HL-60/S4 (cell line): ENCODE measurements around the gene SLC10A3.

Source experiments
- in situ Hi-C: fragments of 300-500 bp; cut with MboI; formaldehyde crosslinking; loops from 2 replicates; pipeline ENCODE4 v1.14.3; 2022; ENCODE audit warnings: low sequenced_read_pairs

Gene SLC10A3

GRCh38 chrX:154467556-154467955, 22.9 kb downstream of the SLC10A3 start:
- in situ Hi-C loops: no loop called here

GRCh38 chrX:154466907-154467306, 23.5 kb downstream of the SLC10A3 start:
- in situ Hi-C loops: no loop called here

- in situ Hi-C loops: no loop called here
Observed at GRCh38 chrX:154466036-154466435, 24.4 kb downstream of the SLC10A3 start.

GRCh38 chrX:154465601-154466000, 24.8 kb downstream of the SLC10A3 start:
- in situ Hi-C loops: no loop called here

- in situ Hi-C loops: no loop called here
Observed at GRCh38 chrX:154464806-154465365, 25.5 kb downstream of the SLC10A3 start.

- in situ Hi-C loops: no loop called here
Observed at GRCh38 chrX:154463611-154464220, 26.7 kb downstream of the SLC10A3 start.

GRCh38 chrX:154462396-154462795, 28.0 kb downstream of the SLC10A3 start:
- in situ Hi-C loops: no loop called here

- in situ Hi-C loops: no loop called here
Observed at GRCh38 chrX:154460326-154460725, 30.1 kb downstream of the SLC10A3 start.

- in situ Hi-C loops: no loop called here
Observed at GRCh38 chrX:154459832-154460231, 30.6 kb downstream of the SLC10A3 start.

GRCh38 chrX:154458954-154459778, 31.3 kb downstream of the SLC10A3 start:
- in situ Hi-C loops: no loop called here

- in situ Hi-C loops: no loop called here
Observed at GRCh38 chrX:154458116-154458953, 32.1 kb downstream of the SLC10A3 start, which contains the start of gene PLXNA3. Gene PLXNA3 (plus strand): TSS chrX:154458281. CDS start chrX:154460184, 1,903 bp downstream.

- in situ Hi-C loops: no loop called here
Observed at GRCh38 chrX:154457491-154458115, 32.8 kb downstream of the SLC10A3 start.

- in situ Hi-C loops: no loop called here
Observed at GRCh38 chrX:154452823-154453222, 37.6 kb downstream of the SLC10A3 start.

GRCh38 chrX:154450312-154450711, 40.1 kb downstream of the SLC10A3 start:
- in situ Hi-C loops: no loop called here

- in situ Hi-C loops: no loop called here
Observed at GRCh38 chrX:154449618-154450017, 40.8 kb downstream of the SLC10A3 start.

GRCh38 chrX:154448484-154448883, 41.9 kb downstream of the SLC10A3 start:
- in situ Hi-C loops: no loop called here

- in situ Hi-C loops: no loop called here
Observed at GRCh38 chrX:154446430-154446829, 44.0 kb downstream of the SLC10A3 start.

- in situ Hi-C loops: no loop called here
Observed at GRCh38 chrX:154445776-154446175, 44.7 kb downstream of the SLC10A3 start.

GRCh38 chrX:154444755-154445246, 45.6 kb downstream of the SLC10A3 start:
- in situ Hi-C loops: no loop called here

GRCh38 chrX:154443992-154444754, 46.3 kb downstream of the SLC10A3 start, which contains the start of gene FAM50A:
Gene FAM50A (plus strand): TSS chrX:154444141. CDS start chrX:154444236, 95 bp downstream.
- in situ Hi-C loops: no loop called here
